ENCODE results near the gene ALKAL2.

DNA sequence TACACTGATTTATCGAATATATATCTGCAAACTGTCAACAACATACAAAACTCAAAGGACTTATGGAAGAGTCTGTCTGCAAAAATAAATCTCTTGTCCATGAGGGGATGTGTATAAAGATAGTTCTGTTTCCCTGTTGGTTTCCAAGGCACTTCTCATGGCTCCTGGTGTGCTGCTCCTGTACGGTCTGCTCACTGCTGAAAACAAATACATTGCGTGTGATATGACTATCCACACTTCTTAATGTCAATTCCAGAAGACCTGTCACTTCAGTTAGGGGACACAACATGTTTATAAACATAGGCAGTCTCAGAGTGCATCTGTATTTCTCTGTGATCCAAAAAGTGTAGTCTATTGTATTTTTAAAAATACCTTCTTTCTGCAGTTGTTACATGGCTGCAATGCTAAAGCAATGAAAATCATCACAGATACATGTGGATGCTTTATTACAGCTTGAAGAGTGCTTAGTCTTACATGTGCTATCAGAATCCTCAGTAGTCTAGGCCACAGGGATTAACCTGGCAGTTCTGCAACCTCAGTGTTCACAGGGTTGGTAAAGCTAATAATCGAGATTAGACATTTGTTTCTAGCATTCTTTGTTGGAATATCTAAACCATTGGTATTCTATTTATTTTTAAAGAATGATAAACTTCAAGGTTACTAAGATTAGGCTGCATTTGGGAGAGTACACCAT, 7.8 kb downstream of the ALKAL2 start:
- TF ChIP-seq, protein P1, sequence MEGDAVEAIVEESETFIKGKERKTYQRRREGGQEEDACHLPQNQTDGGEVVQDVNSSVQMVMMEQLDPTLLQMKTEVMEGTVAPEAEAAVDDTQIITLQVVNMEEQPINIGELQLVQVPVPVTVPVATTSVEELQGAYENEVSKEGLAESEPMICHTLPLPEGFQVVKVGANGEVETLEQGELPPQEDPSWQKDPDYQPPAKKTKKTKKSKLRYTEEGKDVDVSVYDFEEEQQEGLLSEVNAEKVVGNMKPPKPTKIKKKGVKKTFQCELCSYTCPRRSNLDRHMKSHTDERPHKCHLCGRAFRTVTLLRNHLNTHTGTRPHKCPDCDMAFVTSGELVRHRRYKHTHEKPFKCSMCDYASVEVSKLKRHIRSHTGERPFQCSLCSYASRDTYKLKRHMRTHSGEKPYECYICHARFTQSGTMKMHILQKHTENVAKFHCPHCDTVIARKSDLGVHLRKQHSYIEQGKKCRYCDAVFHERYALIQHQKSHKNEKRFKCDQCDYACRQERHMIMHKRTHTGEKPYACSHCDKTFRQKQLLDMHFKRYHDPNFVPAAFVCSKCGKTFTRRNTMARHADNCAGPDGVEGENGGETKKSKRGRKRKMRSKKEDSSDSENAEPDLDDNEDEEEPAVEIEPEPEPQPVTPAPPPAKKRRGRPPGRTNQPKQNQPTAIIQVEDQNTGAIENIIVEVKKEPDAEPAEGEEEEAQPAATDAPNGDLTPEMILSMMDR (IDR thresholded peaks at IDR 0.05): no peak
- no peak for TF ChIP-seq POLR2A (IDR thresholded peaks at IDR 0.05)
